HG03565 (cell line): ENCODE data around the gene ALDH3B1.

Experiments
- ATAC-seq: cut with Tn5 transposase; IDR thresholded peaks from one replicate; pipeline ENCODE4 v1.9.1; 2021; ENCODE audit warnings: mild to moderate bottlenecking, moderate library complexity; ENCODE audit not compliant: unreplicated experiment

The ALDH3B1 gene

GRCh38 chr11:68028802-68029545 lies 18.8 kb downstream of the ALDH3B1 start:
- ATAC-seq: no peak

DNA sequence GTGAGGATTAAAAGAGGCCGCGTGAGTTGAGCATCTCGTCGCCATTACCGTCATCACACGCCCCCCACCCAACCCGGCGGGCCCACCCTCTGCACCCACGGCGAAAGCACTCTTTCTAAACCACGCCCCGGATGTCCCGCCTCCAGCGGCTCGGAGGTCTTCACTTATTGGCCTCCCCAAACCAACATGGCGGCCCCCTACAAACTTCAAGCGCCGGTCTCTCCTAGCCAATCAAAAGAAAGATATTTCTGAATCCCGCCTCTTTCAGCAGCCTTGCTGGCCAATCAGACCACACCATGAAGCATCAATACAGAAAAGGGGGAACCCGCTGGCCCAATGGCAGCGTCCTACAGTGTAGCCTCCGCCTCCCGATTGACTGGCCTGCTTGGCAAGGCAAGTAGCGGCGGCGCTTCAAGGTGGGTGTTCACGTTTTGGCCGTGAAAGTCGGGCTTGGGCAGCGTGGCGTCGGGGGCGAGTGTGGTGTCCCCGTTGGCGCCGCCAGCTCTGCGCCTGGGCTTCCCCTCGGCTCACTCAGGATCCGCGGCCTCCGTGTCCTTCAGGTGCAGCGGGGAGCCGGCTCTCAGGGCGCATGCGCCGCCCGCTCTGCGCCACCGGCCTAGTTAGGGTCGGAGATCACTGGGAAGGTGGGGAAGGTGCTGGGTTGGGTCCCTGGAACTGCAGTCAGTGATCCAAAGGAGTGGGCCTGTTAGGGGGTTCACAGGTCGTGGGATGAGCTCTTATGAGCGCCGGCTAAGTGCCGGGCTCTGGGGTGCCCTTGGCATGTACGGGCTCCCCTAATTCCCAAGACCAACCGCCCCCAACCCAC lies 20.4 kb downstream of the ALDH3B1 start, which contains the start of gene NDUFS8:
NDUFS8 (plus strand) TSS at position 364 of the 826 bp plus-strand sequence. CDS start 1,471 bp downstream, outside the sequence.
- peak; percentile 86 for ATAC-seq

- ATAC-seq: no peak
Observed at GRCh38 chr11:68031144-68031464, 21.0 kb downstream of the ALDH3B1 start.

GRCh38 chr11:68032003-68032402 lies 21.9 kb downstream of the ALDH3B1 start:
- ATAC-seq: no peak

- no peak for ATAC-seq
Observed at GRCh38 chr11:68032997-68033707, 23.0 kb downstream of the ALDH3B1 start.

DNA sequence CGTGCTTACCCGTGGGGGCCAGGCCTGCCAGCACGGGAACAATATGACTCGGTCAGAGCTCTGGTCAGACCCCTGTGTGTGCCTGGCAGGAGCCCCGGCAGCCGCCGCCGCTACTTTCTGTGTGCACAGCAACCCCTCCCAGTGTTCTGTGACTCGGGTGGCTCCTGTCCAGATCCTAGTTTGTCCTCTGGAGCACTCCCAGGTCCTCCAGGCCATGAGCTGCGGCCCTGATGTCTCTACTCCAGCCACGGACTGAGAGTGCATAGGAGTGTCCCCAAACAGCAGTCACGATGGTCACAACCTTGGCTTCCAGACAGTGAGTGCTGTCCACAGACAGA lies 23.6 kb downstream of the ALDH3B1 start:
- no peak for ATAC-seq

GRCh38 chr11:68035266-68035876 lies 25.2 kb downstream of the ALDH3B1 start:
- ATAC-seq: no peak

DNA sequence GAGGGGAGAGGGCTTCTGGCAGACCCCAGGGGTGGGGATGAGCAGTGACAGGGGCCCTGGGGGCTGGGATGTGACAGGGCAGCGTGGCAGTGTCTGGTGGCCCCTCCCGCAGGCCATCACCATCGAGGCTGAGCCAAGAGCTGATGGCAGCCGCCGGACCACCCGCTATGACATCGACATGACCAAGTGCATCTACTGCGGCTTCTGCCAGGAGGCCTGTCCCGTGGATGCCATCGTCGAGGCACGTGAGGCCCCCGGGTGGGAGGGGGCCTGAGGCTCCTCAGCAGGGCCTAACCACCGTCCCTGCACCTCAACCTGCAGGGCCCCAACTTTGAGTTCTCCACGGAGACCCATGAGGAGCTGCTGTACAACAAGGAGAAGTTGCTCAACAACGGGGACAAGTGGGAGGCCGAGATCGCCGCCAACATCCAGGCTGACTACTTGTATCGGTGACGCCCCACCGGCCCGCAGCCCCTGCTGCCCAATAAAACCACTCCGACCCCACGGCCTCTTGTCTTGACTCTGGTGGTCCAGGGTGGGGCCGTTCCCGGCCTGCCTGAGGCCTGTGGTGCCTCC lies 26.1 kb downstream of the ALDH3B1 start:
- ATAC-seq: no peak

GRCh38 chr11:68036717-68037239 lies 26.7 kb downstream of the ALDH3B1 start:
- no peak for ATAC-seq

DNA sequence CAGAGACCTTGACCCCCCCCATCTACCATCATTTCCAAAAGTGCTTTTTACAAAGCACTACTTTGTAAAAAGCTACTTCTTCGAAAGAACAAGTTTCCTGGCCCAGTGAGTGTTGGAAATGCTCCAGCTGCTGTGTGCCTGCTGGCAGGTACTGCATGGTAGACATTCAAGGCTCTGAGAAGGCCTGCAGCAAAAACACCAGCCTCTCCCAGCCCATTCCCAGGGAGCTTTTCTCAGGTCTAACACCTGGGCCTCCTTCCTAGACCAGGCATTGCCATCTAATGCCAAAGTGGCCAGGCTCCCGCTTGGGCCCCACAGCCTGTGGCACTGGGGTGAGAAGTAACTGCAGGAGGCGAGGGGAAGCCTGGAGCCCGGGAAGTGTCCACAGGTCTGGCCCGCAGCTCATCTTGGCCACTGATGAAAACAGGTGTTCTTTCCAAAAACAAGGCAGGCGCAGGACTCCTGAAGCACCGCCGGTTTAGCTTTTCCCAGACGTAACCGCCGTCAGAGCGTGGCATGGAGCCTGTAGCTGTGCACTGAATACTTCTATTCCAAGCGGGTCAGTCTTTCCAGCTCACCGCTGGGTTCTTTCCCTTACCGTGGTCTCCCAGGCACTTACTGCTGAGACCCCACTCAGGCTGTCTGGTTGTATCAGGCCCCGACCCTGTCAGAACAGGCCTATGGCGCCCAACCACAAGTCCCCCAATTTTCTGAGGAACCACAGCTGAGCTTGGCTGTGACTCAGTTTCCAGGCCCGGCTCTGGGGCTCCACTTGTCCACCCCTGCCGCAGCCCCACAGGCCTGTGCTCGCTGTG lies 27.5 kb downstream of the ALDH3B1 start:
- ATAC-seq: no peak

GRCh38 chr11:68038226-68038717 lies 28.1 kb downstream of the ALDH3B1 start:
- no peak for ATAC-seq

DNA sequence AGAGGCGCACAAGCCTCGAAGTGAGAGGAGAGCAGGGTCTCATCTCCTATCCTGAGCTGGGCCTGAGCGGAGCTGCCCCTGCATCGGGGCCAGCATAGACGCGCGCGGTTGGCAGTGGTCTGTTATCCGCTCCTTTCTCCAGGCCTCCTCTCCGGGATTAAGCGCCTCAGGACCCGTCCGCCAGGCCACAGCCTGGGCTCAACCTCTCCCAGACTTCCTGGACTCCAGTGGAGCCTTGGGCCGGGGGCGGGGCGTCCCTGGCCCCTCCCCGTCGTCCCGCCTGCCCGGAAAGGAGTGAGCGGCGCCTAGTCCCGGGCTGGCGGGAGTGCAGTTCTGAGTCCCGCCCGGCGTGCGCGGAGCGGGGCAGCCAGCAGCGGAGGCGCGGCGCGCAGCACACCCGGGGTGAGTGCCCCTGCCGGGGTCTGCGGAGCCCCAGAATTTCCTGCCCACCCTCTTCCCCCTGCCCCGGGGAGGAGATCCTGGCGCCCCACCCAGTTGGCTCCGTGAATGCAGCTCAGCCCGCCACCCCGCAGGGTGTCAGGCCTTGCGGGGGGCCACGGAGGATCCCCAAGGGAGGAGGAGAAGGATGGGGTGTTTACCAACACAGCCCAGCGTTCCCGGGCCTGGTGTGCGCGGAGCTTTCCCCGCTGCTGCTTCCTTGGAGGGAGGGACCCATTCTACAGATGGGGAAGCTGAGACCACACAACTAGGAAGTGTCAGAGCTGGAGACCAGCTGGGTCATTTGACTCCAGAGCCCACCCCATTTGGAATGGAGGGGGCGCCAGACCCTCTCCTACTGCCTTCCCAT lies 28.8 kb downstream of the ALDH3B1 start, which contains the start of gene TCIRG1:
TCIRG1 (plus strand) TSS at position 308 of the 808 bp plus-strand sequence. CDS start 2,247 bp downstream, outside the sequence.
- ATAC-seq: no peak

DNA sequence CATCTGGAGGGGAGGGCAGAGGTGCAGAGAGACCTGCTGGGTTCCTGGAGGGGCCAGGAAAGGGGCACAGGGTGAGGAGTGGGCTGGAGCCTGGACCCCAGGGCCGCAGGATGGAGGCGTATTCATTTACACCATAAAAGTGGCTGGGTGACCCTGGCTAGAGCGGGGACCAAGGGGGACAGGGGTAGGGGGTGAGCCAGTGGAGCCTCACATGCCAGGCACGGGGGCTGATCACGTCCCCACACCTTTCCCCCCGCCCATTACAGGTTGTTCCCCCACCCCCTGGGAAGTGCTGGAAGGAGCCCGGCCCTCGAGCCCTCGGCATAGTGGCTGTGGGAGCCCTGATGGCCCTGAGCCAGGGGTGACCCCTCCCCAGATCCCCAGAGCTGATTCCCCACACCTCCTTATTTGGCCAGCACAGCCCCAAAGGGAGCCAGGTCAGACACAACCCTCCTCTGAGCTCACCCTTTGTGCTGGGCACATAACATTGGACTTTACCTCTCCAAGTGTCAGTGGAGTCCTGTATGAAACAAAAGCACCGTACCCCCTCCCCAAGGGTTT lies 29.5 kb downstream of the ALDH3B1 start:
- ATAC-seq: no peak

DNA sequence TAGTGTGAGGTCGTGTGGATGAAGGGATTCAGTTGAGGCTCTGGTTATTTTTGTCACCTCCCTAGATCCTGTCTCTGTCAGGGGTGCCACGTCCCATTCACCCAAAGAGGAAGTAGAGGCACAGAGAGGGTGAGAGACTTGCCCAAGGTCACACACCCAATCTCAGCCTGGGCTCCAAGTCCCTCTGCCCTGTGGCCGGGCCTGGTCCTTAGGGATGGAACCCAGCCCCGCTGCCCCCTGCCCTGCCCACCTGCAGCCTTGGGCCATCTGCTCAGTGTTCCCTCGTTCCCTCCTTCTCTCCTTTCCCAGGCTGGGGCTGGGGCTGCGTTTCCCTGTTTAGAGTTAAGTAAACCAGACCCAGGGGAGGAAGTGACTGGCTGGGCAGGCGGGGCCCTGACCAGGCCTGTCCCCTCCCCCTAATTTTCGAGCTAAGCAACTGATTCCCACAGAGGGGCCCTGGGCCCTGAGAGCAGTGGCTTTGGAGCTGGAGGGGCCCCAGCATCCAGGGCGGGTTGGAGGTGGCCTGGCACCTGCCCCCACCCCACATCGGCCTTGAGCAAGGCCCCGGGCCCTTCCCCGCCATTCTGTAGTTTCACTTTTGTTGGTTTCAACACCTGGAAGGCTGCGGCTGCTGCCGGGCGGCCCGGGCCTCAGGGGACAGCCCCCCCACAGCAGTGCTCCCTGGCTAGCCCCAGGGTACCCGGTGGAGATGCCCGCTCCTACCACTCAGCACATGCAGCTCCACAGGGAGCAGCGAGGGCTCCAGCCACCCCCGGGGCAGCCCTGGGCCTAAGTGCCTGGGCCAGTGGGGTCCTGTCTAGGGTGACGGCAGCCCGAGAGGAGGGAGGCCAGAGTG lies 30.2 kb downstream of the ALDH3B1 start:
- no peak for ATAC-seq

GRCh38 chr11:68040957-68041591 lies 30.9 kb downstream of the ALDH3B1 start:
- ATAC-seq: no peak

- no peak for ATAC-seq
Observed at GRCh38 chr11:68041617-68042218, 31.6 kb downstream of the ALDH3B1 start.
